ENCODE results near the gene DUT.

- TF ChIP-seq, protein P1, sequence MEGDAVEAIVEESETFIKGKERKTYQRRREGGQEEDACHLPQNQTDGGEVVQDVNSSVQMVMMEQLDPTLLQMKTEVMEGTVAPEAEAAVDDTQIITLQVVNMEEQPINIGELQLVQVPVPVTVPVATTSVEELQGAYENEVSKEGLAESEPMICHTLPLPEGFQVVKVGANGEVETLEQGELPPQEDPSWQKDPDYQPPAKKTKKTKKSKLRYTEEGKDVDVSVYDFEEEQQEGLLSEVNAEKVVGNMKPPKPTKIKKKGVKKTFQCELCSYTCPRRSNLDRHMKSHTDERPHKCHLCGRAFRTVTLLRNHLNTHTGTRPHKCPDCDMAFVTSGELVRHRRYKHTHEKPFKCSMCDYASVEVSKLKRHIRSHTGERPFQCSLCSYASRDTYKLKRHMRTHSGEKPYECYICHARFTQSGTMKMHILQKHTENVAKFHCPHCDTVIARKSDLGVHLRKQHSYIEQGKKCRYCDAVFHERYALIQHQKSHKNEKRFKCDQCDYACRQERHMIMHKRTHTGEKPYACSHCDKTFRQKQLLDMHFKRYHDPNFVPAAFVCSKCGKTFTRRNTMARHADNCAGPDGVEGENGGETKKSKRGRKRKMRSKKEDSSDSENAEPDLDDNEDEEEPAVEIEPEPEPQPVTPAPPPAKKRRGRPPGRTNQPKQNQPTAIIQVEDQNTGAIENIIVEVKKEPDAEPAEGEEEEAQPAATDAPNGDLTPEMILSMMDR (IDR thresholded peaks at IDR 0.05; ENCODE audit: insufficient read depth, low read depth, low read length): no peak
- no peak for TF ChIP-seq EZH2 (IDR thresholded peaks at IDR 0.05; ENCODE audit: insufficient read depth, low read length)
Measured at GRCh38 chr15:48389691-48390143, 58.5 kb downstream of the DUT start.
